Activated CD4-positive, alpha-beta T cell treated with anti-CD3 and anti-CD28 coated beads, Interleukin-2, amount 10 ng/mL, durations not matched to agents 24 days and 14 days (primary cell): Measurements from ENCODE around the gene ULK4. TPM values are rescaled to one million over a fixed set of nuclear protein-coding genes. Genes with fewer than 3 reads are reported as not detected.
A peak's percentile ranks its signal among the peaks of the same experiment; 100 is the strongest.

Experiments
- DNase-seq: peaks from one replicate; pipeline ENCODE4 v3.0.0; 2022
- H3K27ac Mint-ChIP-seq: one replicate; pipeline ENCODE4 v1.8.0; 2022; ENCODE audit warnings: mild to moderate bottlenecking, mixed read lengths
- H3K27me3 Mint-ChIP-seq: one replicate; pipeline ENCODE4 v1.8.0; 2022; ENCODE audit warnings: mixed read lengths
- H3K36me3 Mint-ChIP-seq: one replicate; pipeline ENCODE4 v1.8.0; 2022; ENCODE audit warnings: low read depth, mild to moderate bottlenecking, mixed read lengths
- H3K4me1 Mint-ChIP-seq: one replicate; pipeline ENCODE4 v1.8.0; 2021; ENCODE audit warnings: mixed read lengths
- H3K4me3 Mint-ChIP-seq: one replicate; pipeline ENCODE4 v1.8.0; 2022; ENCODE audit warnings: mild to moderate bottlenecking, moderate library complexity, mixed read lengths
- H3K9me3 Mint-ChIP-seq: one replicate; pipeline ENCODE4 v1.8.0; 2021; ENCODE audit warnings: mixed read lengths
- intact Hi-C: fragments of 100-400 bp; cut with micrococcal nuclease; formaldehyde crosslinking; loops from one replicate; pipeline ENCODE4 v1.15.1; 2023
- total RNA-seq: library from RNA; stranded (reverse); gene quantifications from 2 replicates; pipeline ENCODE4 v1.2.3, GENCODE V29; 2022

Gene ULK4
- total RNA-seq, 1 donor from 2014 or later = 10.2 TPM

GRCh38 chr3:41216993-41217392, 744.9 kb downstream of the ULK4 start:
- Mint-ChIP-seq H3K36me3 (peaks cover 8% of the 10 kb centered on the region), H3K9me3 (no peaks in the 10 kb centered on the region), H3K4me3 (no peak overlapping the region), H3K4me1 (peaks cover 39% of the 10 kb centered on the region), H3K27ac (peak overlapping the region; percentile 52), H3K27me3 (no peaks in the 10 kb centered on the region)
- DNase-seq = no peak
- intact Hi-C loops = no loop called here

GRCh38 chr3:41216422-41216821, 745.5 kb downstream of the ULK4 start:
- Mint-ChIP-seq H3K27ac (no peak overlapping the region), H3K4me3 (no peak overlapping the region), H3K9me3 (no peaks in the 10 kb centered on the region), H3K4me1 (peaks cover 39% of the 10 kb centered on the region), H3K27me3 (no peaks in the 10 kb centered on the region), H3K36me3 (peaks cover 11% of the 10 kb centered on the region)
- intact Hi-C loops = no loop called here
- DNase-seq = no peak

GRCh38 chr3:41213588-41213987, 748.3 kb downstream of the ULK4 start:
- Mint-ChIP-seq H3K27me3 (no peaks in the 10 kb centered on the region), H3K4me3 (no peak overlapping the region), H3K27ac (no peak overlapping the region), H3K4me1 (peaks cover 38% of the 10 kb centered on the region), H3K36me3 (peaks cover 20% of the 10 kb centered on the region), H3K9me3 (no peaks in the 10 kb centered on the region)
- intact Hi-C loops = no loop called here
- DNase-seq = no peak

- Mint-ChIP-seq H3K9me3 (no peaks in the 10 kb centered on the region), H3K27ac (no peak overlapping the region), H3K4me1 (peaks cover 47% of the 10 kb centered on the region), H3K27me3 (no peaks in the 10 kb centered on the region), H3K36me3 (peaks cover 24% of the 10 kb centered on the region), H3K4me3 (no peak overlapping the region)
- DNase-seq = no peak
- intact Hi-C loops = no loop called here
Observed at GRCh38 chr3:41212088-41212487, 749.8 kb downstream of the ULK4 start.

GRCh38 chr3:41210966-41211365, 750.9 kb downstream of the ULK4 start:
- intact Hi-C loops = no loop called here
- Mint-ChIP-seq H3K4me1 (peaks cover 51% of the 10 kb centered on the region), H3K27ac (no peak overlapping the region), H3K36me3 (peaks cover 26% of the 10 kb centered on the region), H3K9me3 (no peaks in the 10 kb centered on the region), H3K4me3 (no peak overlapping the region), H3K27me3 (no peaks in the 10 kb centered on the region)
- DNase-seq = no peak

- Mint-ChIP-seq H3K4me3 (no peak overlapping the region), H3K27me3 (no peaks in the 10 kb centered on the region), H3K4me1 (peaks cover 56% of the 10 kb centered on the region), H3K36me3 (peaks cover 28% of the 10 kb centered on the region), H3K27ac (no peak overlapping the region), H3K9me3 (no peaks in the 10 kb centered on the region)
- intact Hi-C loops = no loop called here
- no peak for DNase-seq
Observed at GRCh38 chr3:41209646-41210045, 752.3 kb downstream of the ULK4 start.

GRCh38 chr3:41208507-41209220, 753.2 kb downstream of the ULK4 start:
- H3K27me3 Mint-ChIP-seq = no peaks in the 10 kb centered on the region
- H3K4me1 Mint-ChIP-seq = peaks cover 57% of the 10 kb centered on the region
- no peaks in the 10 kb centered on the region for H3K9me3 Mint-ChIP-seq
- no peak overlapping the region for H3K4me3 Mint-ChIP-seq
- intact Hi-C loops = no loop called here
- no peak for DNase-seq
- H3K36me3 Mint-ChIP-seq = peaks cover 28% of the 10 kb centered on the region
- no peak overlapping the region for H3K27ac Mint-ChIP-seq

- intact Hi-C loops = no loop called here
- Mint-ChIP-seq H3K9me3 (no peaks in the 10 kb centered on the region), H3K4me3 (no peak overlapping the region), H3K36me3 (peaks cover 30% of the 10 kb centered on the region), H3K27me3 (no peaks in the 10 kb centered on the region), H3K4me1 (peaks cover 57% of the 10 kb centered on the region), H3K27ac (no peak overlapping the region)
- DNase-seq = no peak
Observed at GRCh38 chr3:41207355-41207754, 754.5 kb downstream of the ULK4 start.

GRCh38 chr3:41205591-41205990, 756.3 kb downstream of the ULK4 start:
- peaks cover 64% of the 10 kb centered on the region for H3K4me1 Mint-ChIP-seq
- no peaks in the 10 kb centered on the region for H3K9me3 Mint-ChIP-seq
- no peak for DNase-seq
- no peak overlapping the region for H3K4me3 Mint-ChIP-seq
- H3K27me3 Mint-ChIP-seq = no peaks in the 10 kb centered on the region
- peaks cover 25% of the 10 kb centered on the region for H3K36me3 Mint-ChIP-seq
- no peak overlapping the region for H3K27ac Mint-ChIP-seq
- intact Hi-C loops = no loop called here

- Mint-ChIP-seq H3K27ac (no peak overlapping the region), H3K4me3 (no peak overlapping the region), H3K27me3 (no peaks in the 10 kb centered on the region), H3K4me1 (peaks cover 62% of the 10 kb centered on the region), H3K36me3 (peaks cover 24% of the 10 kb centered on the region), H3K9me3 (no peaks in the 10 kb centered on the region)
- no peak for DNase-seq
- intact Hi-C loops = loop anchor here (5.0 kb wide), 3 partner anchors 622 to 682 kb away; partner anchors contain the start of gene ZNF621
Observed at GRCh38 chr3:41204369-41204768, 757.5 kb downstream of the ULK4 start.

- peaks cover 16% of the 10 kb centered on the region for H3K36me3 Mint-ChIP-seq
- H3K9me3 Mint-ChIP-seq = no peaks in the 10 kb centered on the region
- H3K27ac Mint-ChIP-seq = no peak overlapping the region
- intact Hi-C loops = loop anchor here (5.0 kb wide), 3 partner anchors 621 to 681 kb away; partner anchors contain the start of gene ZNF621
- no peak for DNase-seq
- H3K4me3 Mint-ChIP-seq = peak overlapping the region; percentile 96
- no peaks in the 10 kb centered on the region for H3K27me3 Mint-ChIP-seq
- H3K4me1 Mint-ChIP-seq = peaks cover 50% of the 10 kb centered on the region
Observed at GRCh38 chr3:41202834-41203345, 759.0 kb downstream of the ULK4 start.

GRCh38 chr3:41202075-41202833, 759.6 kb downstream of the ULK4 start:
- peaks cover 43% of the 10 kb centered on the region for H3K4me1 Mint-ChIP-seq

GRCh38 chr3:41200669-41201021, 761.3 kb downstream of the ULK4 start:
- peak; percentile 78 for DNase-seq
- Mint-ChIP-seq H3K27ac (peak overlapping the region; percentile 95), H3K4me1 (peaks cover 31% of the 10 kb centered on the region), H3K9me3 (no peaks in the 10 kb centered on the region), H3K36me3 (peaks cover 14% of the 10 kb centered on the region), H3K27me3 (peaks cover 14% of the 10 kb centered on the region), H3K4me3 (peak overlapping the region; percentile 96)
- intact Hi-C loops = loop anchor here (1.0 to 5.0 kb wide), 4 partner anchors 32 to 682 kb away; partner anchors contain the start of gene ZNF621

More at GRCh38 chr3:41202075-41202833, 759.6 kb downstream of the ULK4 start:
- DNase-seq = no peak
- peaks cover 16% of the 10 kb centered on the region for H3K36me3 Mint-ChIP-seq
- H3K9me3 Mint-ChIP-seq = no peaks in the 10 kb centered on the region
- H3K4me3 Mint-ChIP-seq = peak overlapping the region; percentile 96
- intact Hi-C loops = loop anchor here (5.0 kb wide), 3 partner anchors 620 to 680 kb away; partner anchors contain the start of gene ZNF621
- H3K27me3 Mint-ChIP-seq = peaks cover 3% of the 10 kb centered on the region
- H3K27ac Mint-ChIP-seq = no peak overlapping the region
